H1 (cell line): ENCODE results near the gene MDFIC. TPM values are rescaled to one million over a fixed set of nuclear protein-coding genes. Genes with fewer than 3 reads are reported as not detected.

ENCODE experiments used
- CTCF ChIA-PET: fragments of 300-600 bp; sonication (Branson Sonifier 250); formaldehyde crosslinking; loops from one replicate; lab custom pipeline; 2021; ENCODE audit not compliant: partially characterized antibody; lab: Charles Lee
- POLR2A ChIA-PET: fragments of 300-600 bp; sonication (Branson Sonifier 250); formaldehyde crosslinking; loops from one replicate; lab custom pipeline; 2021; ENCODE audit warnings: inconsistent platforms; ENCODE audit not compliant: partially characterized antibody; lab: Charles Lee
- DNase-seq, 2 experiments: peaks; one replicate each; pipeline versions ENCODE4 v3.0.0 to v3.0.0-alpha.2; 2010 to 2022; ENCODE audit warnings: low spot score in 2 of 2, low read depth in 1 of 2, mixed read lengths in 1 of 2
- FAIRE-seq: peaks from 2 replicates; lab custom pipeline; 2011; peaks lifted over from hg19 to GRCh38; lab: Jason Lieb, UNC
- H2AFZ ChIP-seq: 2 replicates; pipeline ENCODE4 v1.8.1; 2012; ENCODE audit warnings: low read length, inconsistent platforms
- H2AK5ac ChIP-seq: 2 replicates; pipeline ENCODE4 v1.6.1; 2013; ENCODE audit warnings: low read depth, low read length
- H2BK120ac ChIP-seq: replicated peaks from 2 replicates; pipeline ENCODE3; 2013; ENCODE audit warnings: low read depth, low read length, inconsistent platforms
- H2BK12ac ChIP-seq: 2 replicates; pipeline ENCODE4 v1.6.1; 2013; ENCODE audit warnings: low read depth, low read length
- H2BK15ac ChIP-seq: 2 replicates; pipeline ENCODE4 v1.6.1; 2013; ENCODE audit warnings: low read length
- H2BK20ac ChIP-seq: 2 replicates; pipeline ENCODE4 v1.6.1; 2013; ENCODE audit warnings: low read length
- H2BK5ac ChIP-seq: 2 replicates; pipeline ENCODE4 v1.6.1; 2013; ENCODE audit warnings: low read depth, low read length
- H3K14ac ChIP-seq: 2 replicates; pipeline ENCODE4 v1.6.1; 2013; ENCODE audit warnings: inconsistent platforms; ENCODE audit not compliant: insufficient read length
- H3K18ac ChIP-seq: 2 replicates; pipeline ENCODE4 v1.6.1; 2013; ENCODE audit warnings: low read length; ENCODE audit errors: extremely low read depth
- H3K23ac ChIP-seq: 2 replicates; pipeline ENCODE4 v1.6.1; 2013; ENCODE audit warnings: inconsistent platforms; ENCODE audit not compliant: insufficient read length
- H3K23me2 ChIP-seq: 2 replicates; pipeline ENCODE4 v1.6.1; 2013; ENCODE audit warnings: low read depth, low read length
- H3K27ac ChIP-seq: 2 replicates; pipeline ENCODE4 v1.6.1; 2011; ENCODE audit warnings: low read depth, low read length, inconsistent platforms
- H3K27me3 ChIP-seq, 4 experiments: replicated peaks in 1 of 4; 1 replicate in 1 of 4; 2 replicates in 3 of 4; pipeline versions ENCODE4 v1.6.1 to v1.8.1; 2011 to 2013; ENCODE audit warnings: low read length in 3 of 4, mild to moderate bottlenecking in 3 of 4, inconsistent platforms in 2 of 4, mixed read lengths in 2 of 4, moderate library complexity in 1 of 4; ENCODE audit not compliant: control insufficient read depth in 3 of 4, insufficient read depth in 3 of 4; ENCODE audit errors: extremely low read depth in 1 of 4
- H3K36me3 ChIP-seq, 4 experiments: 2 replicates each; pipeline versions ENCODE4 v1.6.1 to v1.8.1; 2011 to 2013; ENCODE audit warnings: mild to moderate bottlenecking in 4 of 4, low read length in 3 of 4, moderate library complexity in 2 of 4, control low read depth in 1 of 4, inconsistent platforms in 1 of 4; ENCODE audit not compliant: insufficient read depth in 4 of 4, control insufficient read depth in 2 of 4
- H3K4ac ChIP-seq: replicated peaks from 2 replicates; pipeline ENCODE3; 2013; ENCODE audit warnings: low read length, low read depth, mixed read lengths, inconsistent platforms; ENCODE audit not compliant: insufficient read length
- H3K4me1 ChIP-seq, 4 experiments: replicated peaks in 1 of 4; 1 replicate in 1 of 4; 2 replicates in 3 of 4; pipeline versions ENCODE4 v1.6.1 to v1.8.1; 2011 to 2013; ENCODE audit warnings: low read length in 3 of 4, inconsistent platforms in 2 of 4, mixed read lengths in 1 of 4; ENCODE audit not compliant: insufficient read depth in 4 of 4, control insufficient read depth in 3 of 4
- H3K4me2 ChIP-seq, 2 experiments: 2 replicates each; pipeline versions ENCODE4 v1.6.1 to v1.8.1; 2011 to 2013; ENCODE audit warnings: low read depth in 2 of 2, low read length in 2 of 2, control low read depth in 1 of 2, inconsistent platforms in 1 of 2, mild to moderate bottlenecking in 1 of 2; ENCODE audit not compliant: insufficient read depth in 1 of 2
- H3K4me3 ChIP-seq, 4 experiments: fragments of 200-600, 300-600 bp in 1 of 4; sonication (generic), shearing (Covaris generic), sonication (Bioruptor Twin) in 1 of 4; 2 replicates each; pipeline versions ENCODE4 v1.5.1 to v1.8.1; 2011 to 2016; ENCODE audit warnings: low read length in 4 of 4, low read depth in 3 of 4, control low read depth in 2 of 4, inconsistent platforms in 2 of 4, mild to moderate bottlenecking in 2 of 4, mixed read lengths in 1 of 4, moderate library complexity in 1 of 4; ENCODE audit not compliant: insufficient read depth in 2 of 4; ENCODE audit errors: extremely low read depth in 1 of 4
- H3K56ac ChIP-seq: replicated peaks from 2 replicates; pipeline ENCODE3; 2013; ENCODE audit warnings: low read depth, mild to moderate bottlenecking, mixed read lengths, low read length, inconsistent platforms; ENCODE audit not compliant: insufficient read length
- H3K79me1 ChIP-seq: 2 replicates; pipeline ENCODE4 v1.6.1; 2013; ENCODE audit warnings: low read depth, low read length, control low read depth
- H3K79me2 ChIP-seq, 2 experiments: 2 replicates each; pipeline versions ENCODE4 v1.6.1 to v1.8.1; 2012 to 2013; ENCODE audit warnings: low read length in 2 of 2, mild to moderate bottlenecking in 2 of 2, inconsistent platforms in 1 of 2; ENCODE audit not compliant: insufficient read depth in 2 of 2, control insufficient read depth in 1 of 2
- H3K9ac ChIP-seq, 4 experiments: replicated peaks in 1 of 4; 1 replicate in 1 of 4; 2 replicates in 3 of 4; pipeline versions ENCODE4 v1.6.1 to v1.8.1; 2011 to 2013; ENCODE audit warnings: low read depth in 3 of 4, low read length in 3 of 4, control low read depth in 2 of 4, mild to moderate bottlenecking in 2 of 4, moderate library complexity in 2 of 4, inconsistent platforms in 1 of 4; ENCODE audit errors: extremely low read depth in 1 of 4
- H3K9me3 ChIP-seq, 2 experiments: 2 replicates each; pipeline versions ENCODE4 v1.6.1 to v1.8.1; 2012 to 2013; ENCODE audit warnings: mild to moderate bottlenecking in 2 of 2, moderate library complexity in 2 of 2, control low read depth in 1 of 2, inconsistent platforms in 1 of 2, low read depth in 1 of 2, low read length in 1 of 2, mixed read lengths in 1 of 2; ENCODE audit not compliant: insufficient read depth in 2 of 2
- H4K20me1 ChIP-seq, 2 experiments: replicated peaks in 1 of 2; 2 replicates each; pipeline versions ENCODE3 to v1.8.1; 2011 to 2013; ENCODE audit warnings: inconsistent platforms in 2 of 2, low read length in 2 of 2, mild to moderate bottlenecking in 1 of 2; ENCODE audit not compliant: insufficient read depth in 2 of 2, control insufficient read depth in 1 of 2
- H4K5ac ChIP-seq: 2 replicates; pipeline ENCODE4 v1.6.1; 2013; ENCODE audit warnings: low read length, low read depth, mixed read lengths, inconsistent platforms; ENCODE audit not compliant: insufficient read length
- H4K8ac ChIP-seq: 2 replicates; pipeline ENCODE4 v1.8.0; 2013; ENCODE audit warnings: mild to moderate bottlenecking, moderate library complexity, low read length, inconsistent platforms; ENCODE audit not compliant: insufficient read depth; ENCODE audit errors: extremely low read depth
- H4K91ac ChIP-seq: replicated peaks from 2 replicates; pipeline ENCODE3; 2013; ENCODE audit warnings: low read length, mixed read lengths, inconsistent platforms; ENCODE audit not compliant: insufficient read length
- BACH1 ChIP-seq: IDR thresholded peaks from 2 replicates; pipeline ENCODE4 v1.6.1; 2012; ENCODE audit warnings: low read length, improper control_type of control experiment
- CBX5 ChIP-seq: fragments of 300-800, 300-1000 bp; sonication (generic); IDR thresholded peaks from 2 replicates; pipeline ENCODE4 v1.7.1; 2016; ENCODE audit warnings: antibody characterized with exemption, low read length, low read depth
- CHD2 ChIP-seq: IDR thresholded peaks from 2 replicates; pipeline ENCODE4 v1.6.1; 2012; ENCODE audit warnings: low read length, improper control_type of control experiment
- HDAC6 ChIP-seq: IDR thresholded peaks from one replicate; pipeline ENCODE4 v1.7.1; 2012; ENCODE audit warnings: low read depth, mild to moderate bottlenecking, inconsistent platforms, low read length, moderate library complexity
- KDM5A ChIP-seq: fragments of 200-600 bp; IDR thresholded peaks from 2 replicates; pipeline ENCODE4 v1.7.1; 2012; ENCODE audit warnings: mild to moderate bottlenecking, low read length, inconsistent platforms, mixed read lengths
- POLR2AphosphoS5 ChIP-seq: IDR thresholded peaks from 2 replicates; pipeline ENCODE4 v1.6.1; 2011; ENCODE audit warnings: low read depth, low read length
- POU5F1 ChIP-seq: IDR thresholded peaks from 2 replicates; pipeline ENCODE4 v1.6.1; 2011; ENCODE audit warnings: low read depth, mild to moderate bottlenecking, low read length, moderate library complexity
- ZNF274 ChIP-seq: IDR thresholded peaks from 2 replicates; pipeline ENCODE4 v1.7.0; 2012; ENCODE audit warnings: low read length, borderline replicate concordance; ENCODE audit errors: extremely low read depth
- WGBS, 2 experiments: shearing (Covaris generic) in 1 of 2; methylation state at CpG; one replicate each; pipeline versions ENCODE4 v1.1.6 to v1.1.7; 2013 to 2015; ENCODE audit warnings: low lambda C conversion rate in 2 of 2, mixed read lengths in 2 of 2, inconsistent platforms in 1 of 2, low coverage in 1 of 2, missing lambda C conversion rate in 1 of 2; ENCODE audit not compliant: insufficient replicate concordance in 2 of 2, insufficient coverage in 1 of 2, insufficient read length in 1 of 2; ENCODE audit errors: extremely low coverage in 1 of 2, missing lambda C conversion rate in 1 of 2; 5-methylcytosine and 5-hydroxymethylcytosine counted together
- polyA plus RNA-seq, 7 experiments: library from polyadenylated mRNA; depleted of rRNA in 3 of 7; stranded (reverse) in 5 of 7; unstranded in 2 of 7; fragments of >200 nt in 5 of 7; fragments of 200-250 nt in 2 of 7; gene quantifications; 1 replicate in 5 of 7; 2 replicates in 1 of 7; 4 replicates in 1 of 7; pipeline versions ENCODE4 v1.2.1 to v1.2.3, GENCODE V29; 2011 to 2013; ENCODE audit warnings: missing spikeins in 2 of 7, mixed read lengths in 2 of 7
- total RNA-seq: library from RNA; stranded (reverse); fragmentation: NEBNext Ultra II Directional; extraction: Animal tissue kit (Norgen Biotek cat#: 25700); gene quantifications from 2 replicates; pipeline ENCODE4 v1.2.1, GENCODE V29; 2021

The MDFIC gene
- total and polyA plus RNA-seq, 2 of the 8 experiments (the other 6 are each of a cell fraction or from before 2014, with no cell fraction given): 2.3 to 11.4 TPM

DNA sequence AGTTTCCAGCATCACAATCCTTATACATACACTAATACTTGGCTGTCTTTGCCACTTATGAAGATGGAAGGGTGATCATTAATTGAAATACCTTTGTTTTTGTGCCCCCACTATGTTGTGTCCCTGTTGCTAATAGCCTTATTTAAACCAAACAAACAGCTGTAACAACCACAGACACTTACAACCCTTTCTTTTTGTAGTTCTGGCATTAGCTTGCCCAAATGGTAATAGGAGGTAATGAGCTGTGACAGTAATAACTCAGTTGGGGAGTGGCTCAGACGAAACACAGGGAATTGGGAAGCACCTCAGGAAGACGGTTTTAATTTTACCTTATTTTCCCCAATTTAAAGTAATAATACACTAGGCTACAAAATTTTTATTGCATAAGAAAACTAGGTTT, 83.4 kb downstream of the MDFIC start:
- no peaks in the 10 kb centered on the region for H3K79me1 ChIP-seq
- H3K4me1 ChIP-seq: peaks cover 0 to 15% (median 8%) of the 10 kb centered on the region in 4 experiments; a peak in 5 of 7 replicates
- no peak overlapping the region for H3K18ac ChIP-seq
- H3K4ac ChIP-seq: no peak overlapping the region
- H3K27ac ChIP-seq: no peak overlapping the region
- H2BK120ac ChIP-seq: no peak overlapping the region
- POLR2A ChIA-PET: no interaction called here
- no peak overlapping the region for H2BK20ac ChIP-seq
- no peak overlapping the region for H3K23ac ChIP-seq
- H4K20me1 ChIP-seq: no peaks in the 10 kb centered on the region
- H4K5ac ChIP-seq: no peak overlapping the region
- no peaks in the 10 kb centered on the region for H3K79me2 ChIP-seq
- no peaks in the 10 kb centered on the region for H3K36me3 ChIP-seq
- peaks cover 0 to 3% (median 0%) of the 10 kb centered on the region in 4 experiments; a peak in 2 of 7 replicates for H3K27me3 ChIP-seq
- no peak overlapping the region for H2BK15ac ChIP-seq
- 76% methylated on average over 2 of the region's 2 CpGs; no CpG with 5 or more reads in 1 of the 2 experiments for WGBS, 2 experiments
- no peak overlapping the region for H2AK5ac ChIP-seq
- FAIRE-seq (no peak), DNase-seq (no peak)
- H2AFZ ChIP-seq: no peak overlapping the region
- no peak overlapping the region for H4K8ac ChIP-seq
- no peak for TF ChIP-seq POU5F1
- TF ChIP-seq HDAC6: no peak
- no peak for TF ChIP-seq CBX5
- no peak for TF ChIP-seq POLR2AphosphoS5
- no peak for TF ChIP-seq BACH1
- TF ChIP-seq CHD2: no peak
- TF ChIP-seq ZNF274: no peak
- no peak for TF ChIP-seq KDM5A
- H4K91ac ChIP-seq: no peak overlapping the region
- H3K9me3 ChIP-seq: no peaks in the 10 kb centered on the region
- H3K4me2 ChIP-seq: 0 out of 4 replicates have a peak overlapping the region, but pooled peaks of 1 of the 2 experiments have one; percentile 1
- H2BK12ac ChIP-seq: no peak overlapping the region
- H3K23me2 ChIP-seq: no peaks in the 10 kb centered on the region
- H3K14ac ChIP-seq: no peak overlapping the region
- CTCF ChIA-PET: no interaction called here
- no peak overlapping the region for H2BK5ac ChIP-seq
- H3K9ac ChIP-seq: no peak overlapping the region
- no peak overlapping the region for H3K4me3 ChIP-seq
- H3K56ac ChIP-seq: no peak overlapping the region
